Left lung (tissue), 10 donors: ENCODE measurements around the gene CEMP1. TPM values are rescaled to one million over a fixed set of nuclear protein-coding genes. Genes with fewer than 3 reads are reported as not detected.
A peak's percentile ranks its signal among the peaks of the same experiment; 100 is the strongest.

Source experiments
- ATAC-seq: fragments of 200-7000 bp; cut with Tn5 transposase; one replicate; pipeline ENCODE4 v1.9.1; 2020; ENCODE audit warnings: moderate library complexity
- DNase-seq, 4 donors: peaks; one replicate each; pipeline ENCODE4 v3.0.0-alpha.2; 2013 to 2020
- H3K27ac ChIP-seq, 2 donors: fragments of 200-600 bp; sonication (generic) in 1 of 2; one replicate each; pipeline versions ENCODE4 v1.5.0 to v1.8.0; 2020 to 2021
- H3K27me3 ChIP-seq, 2 donors: fragments of 200-600 bp; sonication (generic) in 1 of 2; one replicate each; pipeline versions ENCODE4 v1.5.0 to v1.8.0; 2020 to 2021
- H3K36me3 ChIP-seq, 2 donors: fragments of 200-600 bp; sonication (generic) in 1 of 2; one replicate each; pipeline versions ENCODE4 v1.5.0 to v1.8.0; 2020 to 2021
- H3K4me1 ChIP-seq, 2 donors: fragments of 200-600 bp; one replicate each; pipeline ENCODE4 v1.8.0; 2021
- H3K4me3 ChIP-seq, 2 donors: fragments of 200-600 bp; sonication (generic) in 1 of 2; one replicate each; pipeline versions ENCODE4 v1.5.0 to v1.8.0; 2020 to 2021; ENCODE audit warnings: mild to moderate bottlenecking in 1 of 2
- H3K9me3 ChIP-seq, 2 donors: fragments of 200-600 bp; sonication (generic) in 1 of 2; one replicate each; pipeline versions ENCODE4 v1.5.0 to v1.8.0; 2020 to 2021
- intact Hi-C, 2 donors: fragments of 100-400 bp; cut with DNase I; formaldehyde crosslinking; loops; one replicate each; pipeline versions ENCODE4 v1.11.2 to v1.14.2; 2022
- polyA plus RNA-seq, 6 donors: library from polyadenylated mRNA; unstranded; fragments of 120-200 nt; gene quantifications; one replicate each; pipeline ENCODE4 v1.2.1, GENCODE V29; 2013; ENCODE audit not compliant: insufficient read length in 6 of 6
- total RNA-seq, 2 donors: library from RNA; stranded (reverse); fragmentation: NEBNext Ultra II Directional; extraction: Animal tissue kit (Norgen Biotek cat#: 25700); gene quantifications; one replicate each; pipeline ENCODE4 v1.2.1, GENCODE V29; 2021
- TF ChIP-seq, protein P1 (sequence below), 2 donors: fragments of 200-600 bp; sonication (generic) in 1 of 2; IDR thresholded peaks; one replicate each; pipeline versions ENCODE4 v1.5.0 to v1.8.0; 2021; ENCODE audit warnings: antibody characterized with exemption in 2 of 2
- donor health status: DM: no; HTN: yes; CAD: no.
- donor health status: DM: no; HTN: no; CAD: no.

The CEMP1 gene
- total and polyA plus RNA-seq, 8 donors, result 0.45 to 3.8 (median 2.0) TPM

GRCh38 chr16:2497695-2498484 is 33.3 kb downstream of the CEMP1 start:
- intact Hi-C loops, result no loop called here
- H3K4me1 ChIP-seq, result peaks cover 14 to 51% of the 10 kb centered on the region in 2 donors
- peak in 2 of 4 donors; percentile 71 to 74 for DNase-seq

GRCh38 chr16:2497116-2497630 is 34.0 kb downstream of the CEMP1 start:
- ATAC-seq (peak; percentile 42), DNase-seq (peak in 1 of 4 donors; percentile 83)
- no peaks in the 10 kb centered on the region for H3K9me3 ChIP-seq
- H3K4me1 ChIP-seq, result peaks cover 14 to 44% of the 10 kb centered on the region in 2 donors
- TF ChIP-seq, protein P1, sequence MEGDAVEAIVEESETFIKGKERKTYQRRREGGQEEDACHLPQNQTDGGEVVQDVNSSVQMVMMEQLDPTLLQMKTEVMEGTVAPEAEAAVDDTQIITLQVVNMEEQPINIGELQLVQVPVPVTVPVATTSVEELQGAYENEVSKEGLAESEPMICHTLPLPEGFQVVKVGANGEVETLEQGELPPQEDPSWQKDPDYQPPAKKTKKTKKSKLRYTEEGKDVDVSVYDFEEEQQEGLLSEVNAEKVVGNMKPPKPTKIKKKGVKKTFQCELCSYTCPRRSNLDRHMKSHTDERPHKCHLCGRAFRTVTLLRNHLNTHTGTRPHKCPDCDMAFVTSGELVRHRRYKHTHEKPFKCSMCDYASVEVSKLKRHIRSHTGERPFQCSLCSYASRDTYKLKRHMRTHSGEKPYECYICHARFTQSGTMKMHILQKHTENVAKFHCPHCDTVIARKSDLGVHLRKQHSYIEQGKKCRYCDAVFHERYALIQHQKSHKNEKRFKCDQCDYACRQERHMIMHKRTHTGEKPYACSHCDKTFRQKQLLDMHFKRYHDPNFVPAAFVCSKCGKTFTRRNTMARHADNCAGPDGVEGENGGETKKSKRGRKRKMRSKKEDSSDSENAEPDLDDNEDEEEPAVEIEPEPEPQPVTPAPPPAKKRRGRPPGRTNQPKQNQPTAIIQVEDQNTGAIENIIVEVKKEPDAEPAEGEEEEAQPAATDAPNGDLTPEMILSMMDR (IDR thresholded peaks at IDR 0.05), result no peak
- peaks cover 0 to 54% of the 10 kb centered on the region in 2 donors for H3K36me3 ChIP-seq
- no peak overlapping the region for H3K27ac ChIP-seq
- intact Hi-C loops, result no loop called here
- no peak overlapping the region for H3K4me3 ChIP-seq
- no peaks in the 10 kb centered on the region for H3K27me3 ChIP-seq

More at GRCh38 chr16:2497695-2498484, 33.3 kb downstream of the CEMP1 start:
- Histone ChIP-seq H3K9me3 (no peaks in the 10 kb centered on the region), H3K27ac (no peak overlapping the region), H3K27me3 (no peaks in the 10 kb centered on the region), H3K36me3 (peaks cover 0 to 55% of the 10 kb centered on the region in 2 donors), H3K4me3 (no peak overlapping the region)
- ATAC-seq, result no peak
- TF ChIP-seq, protein P1 (IDR thresholded peaks at IDR 0.05), result no peak

DNA sequence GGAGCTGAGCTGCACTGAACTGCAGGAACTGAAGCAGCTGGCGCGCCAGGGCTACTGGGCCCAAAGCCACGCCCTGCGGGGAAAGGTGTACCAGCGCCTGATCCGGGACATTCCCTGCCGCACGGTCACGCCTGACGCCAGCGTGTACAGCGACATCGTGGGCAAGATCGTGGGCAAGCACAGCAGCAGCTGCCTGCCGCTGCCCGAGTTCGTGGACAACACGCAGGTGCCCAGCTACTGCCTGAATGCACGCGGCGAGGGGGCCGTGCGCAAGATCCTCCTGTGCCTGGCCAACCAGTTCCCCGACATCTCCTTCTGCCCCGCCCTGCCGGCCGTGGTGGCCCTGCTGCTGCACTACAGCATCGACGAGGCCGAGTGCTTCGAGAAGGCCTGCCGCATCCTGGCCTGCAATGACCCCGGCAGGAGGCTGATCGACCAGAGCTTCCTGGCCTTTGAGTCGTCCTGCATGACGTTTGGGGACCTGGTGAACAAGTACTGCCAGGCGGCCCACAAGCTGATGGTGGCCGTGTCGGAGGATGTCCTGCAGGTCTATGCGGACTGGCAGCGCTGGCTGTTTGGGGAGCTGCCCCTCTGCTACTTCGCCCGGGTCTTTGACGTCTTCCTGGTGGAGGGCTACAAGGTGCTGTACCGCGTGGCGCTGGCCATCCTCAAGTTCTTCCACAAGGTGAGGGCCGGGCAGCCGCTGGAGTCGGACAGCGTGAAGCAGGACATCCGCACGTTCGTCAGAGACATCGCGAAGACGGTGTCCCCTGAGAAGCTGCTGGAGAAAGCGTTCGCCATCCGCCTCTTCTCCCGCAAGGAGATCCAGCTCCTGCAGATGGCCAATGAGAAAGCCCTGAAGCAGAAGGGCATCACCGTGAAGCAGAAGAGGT is 34.7 kb downstream of the CEMP1 start:
- H3K27ac ChIP-seq, result no peak overlapping the region
- H3K36me3 ChIP-seq, result peaks cover 0 to 50% of the 10 kb centered on the region in 2 donors
- H3K9me3 ChIP-seq, result no peaks in the 10 kb centered on the region
- intact Hi-C loops, result no loop called here
- no peak overlapping the region for H3K4me3 ChIP-seq
- H3K4me1 ChIP-seq, result peaks cover 14 to 37% of the 10 kb centered on the region in 2 donors
- ATAC-seq, result no peak
- TF ChIP-seq, protein P1 (IDR thresholded peaks at IDR 0.05), result no peak
- no peaks in the 10 kb centered on the region for H3K27me3 ChIP-seq
- peak in 1 of 4 donors; percentile 75 for DNase-seq

- H3K27ac ChIP-seq, result peak overlapping the region in 1 of 2 donors; percentile 59
- H3K4me1 ChIP-seq, result peaks cover 14 to 27% of the 10 kb centered on the region in 2 donors
- TF ChIP-seq, protein P1 (IDR thresholded peaks at IDR 0.05), result no peak
- no peak overlapping the region for H3K4me3 ChIP-seq
- ATAC-seq (no peak), DNase-seq (no peak)
- no peaks in the 10 kb centered on the region for H3K9me3 ChIP-seq
- no peaks in the 10 kb centered on the region for H3K27me3 ChIP-seq
- intact Hi-C loops, result no loop called here
- H3K36me3 ChIP-seq, result peaks cover 0 to 50% of the 10 kb centered on the region in 2 donors
Observed at GRCh38 chr16:2495041-2495440, 36.2 kb downstream of the CEMP1 start.
